ENCODE measurements around the gene GARIN5B.

The GARIN5B gene

DNA sequence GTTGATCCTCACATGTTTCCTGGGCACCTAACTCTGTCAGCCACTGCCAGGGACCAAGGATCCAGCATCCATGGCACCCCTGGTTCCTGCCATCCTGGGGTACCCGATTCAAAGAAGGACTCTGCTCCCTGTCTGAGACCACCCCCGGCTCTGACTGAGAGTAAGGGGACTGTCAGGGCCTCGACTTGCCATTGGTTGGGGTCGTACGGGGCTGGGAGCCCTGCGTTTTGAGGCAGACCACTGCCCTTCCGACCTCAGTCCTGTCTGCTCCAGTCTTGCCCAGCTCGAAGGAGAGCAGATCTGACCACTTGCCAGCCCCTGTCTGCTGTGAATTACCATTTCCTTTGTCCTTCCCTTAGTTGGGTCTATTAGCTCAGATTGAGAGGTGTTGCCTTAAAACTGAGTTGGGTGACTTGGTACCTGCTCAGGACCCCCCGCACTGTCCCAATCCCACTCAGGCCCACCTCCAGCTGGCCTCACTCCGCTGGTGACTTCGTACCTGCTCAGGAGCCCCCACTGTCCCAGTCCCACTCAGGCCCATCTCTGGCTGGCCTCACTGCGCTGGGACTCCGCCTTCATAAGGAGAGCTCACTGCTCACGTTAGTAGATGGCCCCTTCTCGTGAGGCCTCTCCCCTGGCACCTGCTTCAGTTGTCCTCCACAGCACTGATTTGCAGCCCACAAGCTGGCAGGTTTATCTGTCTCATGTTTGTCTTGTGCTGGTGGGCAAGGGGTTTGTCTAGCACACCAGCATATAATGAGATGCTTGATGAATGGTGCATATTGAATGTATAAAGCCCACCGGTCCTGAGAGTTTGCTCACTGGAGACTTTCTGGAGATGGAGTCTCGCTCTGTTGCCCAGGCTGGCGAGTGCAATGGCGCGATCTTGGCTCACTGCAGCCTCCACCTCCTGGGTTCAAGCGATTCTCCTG lies 26.6 kb upstream of the GARIN5B start:
- FAIRE-seq (no peak), DNase-seq (ENCODE audit: insufficient read length, low spot score) (no peak)
- TF ChIP-seq POLR2A (IDR thresholded peaks at IDR 0.05; ENCODE audit: low read depth, low read length) (peak; percentile 59), POU2F2 (IDR thresholded peaks at IDR 0.05; ENCODE audit: low read depth, low read length) (0 out of 2 replicates have a peak, but pooled peaks have one; percentile 4), POLR2AphosphoS5 (IDR thresholded peaks at IDR 0.05; ENCODE audit: low read depth, low read length) (no peak; the same call in none of the 2 replicates), TAF1 (IDR thresholded peaks at IDR 0.05; ENCODE audit: low read depth, low read length) (no peak)

DNA sequence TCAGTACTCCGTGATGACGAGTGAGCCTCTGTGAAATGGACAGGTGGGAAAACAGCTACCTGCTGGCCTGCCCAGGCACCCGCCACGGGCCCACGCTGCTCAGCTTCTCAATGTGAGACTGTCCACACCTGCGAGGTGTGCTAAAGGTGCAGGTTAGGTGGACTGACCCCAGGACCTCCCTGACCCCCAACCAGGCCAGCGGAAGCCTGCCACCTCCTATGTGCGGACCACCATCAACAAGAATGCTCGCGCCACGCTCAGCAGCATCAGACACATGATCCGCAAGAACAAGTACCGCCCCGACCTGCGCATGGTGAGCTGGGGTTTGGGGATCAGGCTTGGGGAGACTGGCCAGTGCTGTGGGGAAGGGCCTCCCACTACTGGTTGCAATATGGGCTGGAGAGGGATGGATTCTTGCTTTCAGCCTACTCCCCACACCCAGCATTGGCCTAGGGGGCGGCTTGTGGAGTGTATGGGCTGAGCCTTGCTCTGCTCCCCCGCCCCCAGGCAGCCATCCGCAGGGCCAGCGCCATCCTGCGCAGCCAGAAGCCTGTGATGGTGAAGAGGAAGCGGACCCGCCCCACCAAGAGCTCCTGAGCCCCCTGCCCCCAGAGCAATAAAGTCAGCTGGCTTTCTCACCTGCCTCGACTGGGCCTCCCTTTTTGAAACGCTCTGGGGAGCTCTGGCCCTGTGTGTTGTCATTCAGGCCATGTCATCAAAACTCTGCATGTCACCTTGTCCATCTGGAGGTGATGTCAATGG lies 24.9 kb upstream of the GARIN5B start:
- DNase-seq (ENCODE audit: insufficient read length, low spot score) (no peak), FAIRE-seq (no peak)
- TF ChIP-seq POLR2A (IDR thresholded peaks at IDR 0.05; ENCODE audit: low read depth, low read length) = no peak
- no peak for TF ChIP-seq TAF1 (IDR thresholded peaks at IDR 0.05; ENCODE audit: low read depth, low read length)
- TF ChIP-seq POU2F2 (IDR thresholded peaks at IDR 0.05; ENCODE audit: low read depth, low read length) = no peak
- TF ChIP-seq POLR2AphosphoS5 (IDR thresholded peaks at IDR 0.05; ENCODE audit: low read depth, low read length) = no peak; the same call in 1 of the 2 replicates
- TF ChIP-seq SPI1 (IDR thresholded peaks at IDR 0.05; ENCODE audit: low read depth, low read length) = no peak
- no peak for TF ChIP-seq PAX5 (IDR thresholded peaks at IDR 0.05; ENCODE audit: insufficient read depth, low read length, severe bottlenecking)

DNA sequence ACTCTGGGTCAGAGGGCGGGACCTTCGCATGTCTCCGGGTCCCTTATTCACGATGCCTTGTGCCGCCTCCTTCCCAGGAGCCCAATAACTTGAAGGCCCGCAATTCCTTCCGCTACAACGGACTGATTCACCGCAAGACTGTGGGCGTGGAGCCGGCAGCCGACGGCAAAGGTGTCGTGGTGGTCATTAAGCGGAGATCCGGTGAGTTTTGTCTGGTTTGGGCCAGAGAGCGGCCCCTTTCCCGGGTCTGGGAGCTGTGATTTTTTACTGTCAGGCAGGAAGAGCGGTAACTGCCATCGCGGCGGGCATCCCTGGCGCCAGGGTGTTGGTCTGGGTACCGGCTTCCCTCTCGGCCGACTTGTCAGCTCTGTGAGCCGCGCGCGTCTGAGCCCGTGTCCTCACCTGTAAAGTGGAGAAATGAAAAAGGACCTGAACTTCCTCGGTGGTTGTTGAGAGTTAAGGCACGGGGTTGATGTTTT lies 23.5 kb upstream of the GARIN5B start:
- no peak for DNase-seq (ENCODE audit: insufficient read length, low spot score)
- no peak for FAIRE-seq
- TF ChIP-seq POLR2AphosphoS5 (IDR thresholded peaks at IDR 0.05; ENCODE audit: low read depth, low read length) = no peak
- TF ChIP-seq SPI1 (IDR thresholded peaks at IDR 0.05; ENCODE audit: low read depth, low read length) = no peak
- TF ChIP-seq POLR2A (IDR thresholded peaks at IDR 0.05; ENCODE audit: low read depth, low read length) = no peak
- TF ChIP-seq POU2F2 (IDR thresholded peaks at IDR 0.05; ENCODE audit: low read depth, low read length) = no peak
- TF ChIP-seq PAX5 (IDR thresholded peaks at IDR 0.05; ENCODE audit: insufficient read depth, low read length, severe bottlenecking) = no peak
- no peak for TF ChIP-seq TAF1 (IDR thresholded peaks at IDR 0.05; ENCODE audit: low read depth, low read length)

DNA sequence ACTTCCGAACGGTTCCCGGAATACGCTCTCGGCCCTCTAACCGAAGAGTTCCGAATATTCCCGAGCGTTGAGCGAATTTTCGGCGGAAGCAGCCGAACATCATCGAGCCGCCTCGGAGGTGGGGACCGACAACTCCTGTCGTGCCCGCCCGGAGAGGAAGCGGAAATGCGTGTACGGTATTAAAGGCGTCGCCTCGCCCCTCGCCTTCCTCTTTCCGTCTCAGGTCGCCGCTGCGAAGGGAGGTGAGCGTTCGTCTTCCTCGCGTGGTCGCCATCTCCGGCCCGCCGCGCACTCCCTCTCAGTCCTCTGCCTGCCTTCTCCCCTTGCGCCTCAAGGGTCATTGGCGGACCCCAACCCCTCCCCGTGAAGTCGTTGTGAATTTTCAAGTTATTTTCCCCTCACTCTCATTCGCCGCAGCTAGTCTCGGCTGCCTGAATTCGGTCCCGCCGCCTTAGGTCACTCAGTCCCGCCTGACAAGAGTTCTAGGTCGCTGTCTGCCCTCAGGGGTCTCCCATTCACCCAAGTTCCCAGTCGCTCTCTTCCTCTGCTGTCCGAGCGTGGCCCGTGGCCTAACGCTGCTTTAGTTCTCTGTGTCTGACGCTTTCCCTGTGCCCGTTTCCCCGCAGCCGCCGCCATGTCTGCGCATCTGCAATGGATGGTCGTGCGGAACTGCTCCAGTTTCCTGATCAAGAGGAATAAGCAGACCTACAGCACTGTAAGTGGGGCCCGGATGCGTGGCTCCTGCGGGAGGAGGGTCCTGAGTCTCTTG lies 22.8 kb upstream of the GARIN5B start, which contains the start of gene RPL28:
RPL28 (plus strand) TSS at position 209 of the 769 bp plus-strand sequence; CDS start at position 635, 426 bp downstream.
- TF ChIP-seq POU2F2 (IDR thresholded peaks at IDR 0.05; ENCODE audit: low read depth, low read length) (peak; percentile 97), SPI1 (IDR thresholded peaks at IDR 0.05; ENCODE audit: low read depth, low read length) (peak; percentile 89), POLR2A (IDR thresholded peaks at IDR 0.05; ENCODE audit: low read depth, low read length) (peak; percentile 100), POLR2AphosphoS5 (IDR thresholded peaks at IDR 0.05; ENCODE audit: low read depth, low read length) (peak; percentile 100), PAX5 (IDR thresholded peaks at IDR 0.05; ENCODE audit: insufficient read depth, low read length, severe bottlenecking) (peak; percentile 16), TAF1 (IDR thresholded peaks at IDR 0.05; ENCODE audit: low read depth, low read length) (peak; percentile 100)
- FAIRE-seq (peak; percentile 97), DNase-seq (ENCODE audit: insufficient read length, low spot score) (peak; percentile 92)

DNA sequence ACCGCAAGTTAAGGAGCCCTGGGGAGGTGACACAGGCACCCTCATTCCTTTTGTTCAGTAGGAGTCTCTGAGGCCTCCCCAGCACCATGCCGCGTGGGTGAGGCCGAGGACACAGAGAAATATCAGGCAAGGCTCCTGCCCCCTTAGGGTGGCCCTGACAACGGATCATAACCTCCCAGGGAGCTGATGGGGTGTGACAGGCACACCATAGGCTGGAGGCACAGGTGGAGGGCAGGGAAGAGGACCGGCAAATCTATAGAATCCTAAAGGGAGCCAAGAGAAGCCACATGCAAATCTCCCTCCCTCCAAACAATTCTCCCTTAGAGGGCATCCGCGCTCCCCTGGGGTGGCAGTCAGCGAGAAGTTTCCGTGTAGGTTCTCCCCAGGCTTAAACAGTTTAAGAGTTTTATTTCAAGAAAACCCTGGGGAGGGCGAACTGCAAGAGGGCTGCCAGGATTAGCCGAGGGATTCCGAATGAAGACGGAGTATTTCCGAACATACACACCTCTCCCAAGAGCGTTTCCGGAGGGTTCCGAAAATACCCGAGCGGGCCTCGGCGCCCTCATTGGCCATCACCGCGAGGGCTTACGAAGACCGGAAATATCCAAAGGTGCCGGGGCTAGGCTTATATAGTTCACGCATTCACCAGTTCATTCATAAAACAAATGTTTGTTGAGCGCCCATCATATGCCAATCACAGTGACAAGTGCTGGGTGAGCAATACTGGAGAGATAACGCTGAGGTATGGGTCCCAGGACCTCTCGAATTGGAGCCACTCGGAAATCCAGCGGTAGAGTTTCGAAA lies 22.1 kb upstream of the GARIN5B start:
- FAIRE-seq = no peak
- DNase-seq (ENCODE audit: insufficient read length, low spot score) = peak; percentile 86
- no peak for TF ChIP-seq POLR2AphosphoS5 (IDR thresholded peaks at IDR 0.05; ENCODE audit: low read depth, low read length)
- TF ChIP-seq POLR2A (IDR thresholded peaks at IDR 0.05; ENCODE audit: low read depth, low read length) = no peak
- TF ChIP-seq SPI1 (IDR thresholded peaks at IDR 0.05; ENCODE audit: low read depth, low read length) = no peak
- no peak; the same call in 1 of the 2 replicates for TF ChIP-seq POU2F2 (IDR thresholded peaks at IDR 0.05; ENCODE audit: low read depth, low read length)
- no peak for TF ChIP-seq PAX5 (IDR thresholded peaks at IDR 0.05; ENCODE audit: insufficient read depth, low read length, severe bottlenecking)
- TF ChIP-seq TAF1 (IDR thresholded peaks at IDR 0.05; ENCODE audit: low read depth, low read length) = no peak

DNA sequence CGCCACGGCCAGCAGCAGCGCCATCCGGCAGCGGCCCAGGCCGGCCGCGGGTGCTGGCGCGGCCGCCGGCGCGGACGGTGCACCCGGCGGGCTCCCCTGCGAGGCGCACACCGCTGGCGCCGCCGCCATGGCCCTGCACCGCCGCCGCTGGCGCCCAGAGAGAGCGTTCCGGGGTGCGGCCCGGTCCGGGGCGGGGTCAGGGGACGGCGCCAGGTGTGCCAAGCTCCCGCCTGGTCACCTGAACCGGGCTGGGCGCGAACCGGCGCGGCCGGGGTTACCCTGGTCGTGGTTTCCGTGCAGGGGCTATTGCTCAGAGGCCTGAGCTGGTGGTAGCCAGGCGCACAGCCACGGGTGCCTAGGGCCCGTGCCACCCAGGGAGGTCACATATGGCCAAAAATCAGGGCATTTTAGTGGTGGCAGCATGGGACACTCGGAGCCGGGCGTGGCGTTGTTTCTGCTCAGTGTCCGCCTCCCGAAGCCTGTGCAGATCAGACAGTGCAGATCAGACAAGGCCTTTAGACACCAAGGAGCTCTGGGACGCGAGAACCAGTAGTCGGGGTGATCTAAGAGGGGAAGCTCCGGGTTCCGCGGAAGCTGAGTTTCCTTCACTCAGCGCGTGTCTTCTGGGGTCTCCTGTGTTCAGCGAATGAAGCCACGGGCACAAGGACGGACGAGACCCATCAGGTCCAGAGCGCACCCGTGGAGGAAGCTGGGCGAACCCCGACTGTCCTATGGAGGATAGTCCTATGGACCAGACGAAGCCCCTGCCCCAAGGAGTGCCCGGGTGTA lies 21.3 kb upstream of the GARIN5B start, which contains the start of gene TMEM238:
TMEM238 (minus strand) TSS at position 162 of the 789 bp plus-strand sequence; CDS start at position 129, 33 bp downstream.
- no peak for DNase-seq (ENCODE audit: insufficient read length, low spot score)
- peak; percentile 35 for FAIRE-seq
- TF ChIP-seq POLR2AphosphoS5 (IDR thresholded peaks at IDR 0.05; ENCODE audit: low read depth, low read length) (no peak), POU2F2 (IDR thresholded peaks at IDR 0.05; ENCODE audit: low read depth, low read length) (no peak), SPI1 (IDR thresholded peaks at IDR 0.05; ENCODE audit: low read depth, low read length) (no peak), PAX5 (IDR thresholded peaks at IDR 0.05; ENCODE audit: insufficient read depth, low read length, severe bottlenecking) (no peak), POLR2A (IDR thresholded peaks at IDR 0.05; ENCODE audit: low read depth, low read length) (no peak), TAF1 (IDR thresholded peaks at IDR 0.05; ENCODE audit: low read depth, low read length) (no peak)
